ENCODE measurements around the gene SETD3. TPM values are rescaled to one million over a fixed set of nuclear protein-coding genes. Genes with fewer than 3 reads are reported as not detected.

The SETD3 gene
- polyA plus RNA-seq, 1 donor (not counting 4 experiments of a cell fraction or from before 2014, with no cell fraction given) = 48.1 TPM

DNA sequence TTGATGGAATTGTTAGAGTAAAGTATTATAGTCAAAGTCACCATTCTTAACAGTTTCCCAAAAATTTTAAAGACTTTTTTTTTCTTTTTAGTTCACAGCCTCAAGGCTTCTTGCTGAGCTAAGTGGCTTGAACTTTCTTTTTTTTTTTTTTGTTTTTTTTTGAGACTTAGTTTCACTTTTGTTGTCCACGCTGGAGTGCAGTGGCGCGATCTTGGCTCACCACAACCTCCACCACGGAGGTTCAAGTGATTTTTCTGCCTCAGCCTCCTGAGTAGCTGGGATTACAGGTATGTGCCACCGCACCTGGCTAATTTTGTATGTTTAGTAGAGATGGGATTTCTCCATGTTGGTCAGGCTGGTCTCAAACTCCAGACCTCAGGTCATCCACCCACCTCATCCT, 92.8 kb downstream of the SETD3 start:
- Histone ChIP-seq H3K9ac (ENCODE audit: control insufficient read depth, extremely low read depth, insufficient read depth, low read length) (no peak overlapping the region), H4K20me1 (ENCODE audit: control insufficient read depth, extremely low read depth, insufficient read depth, low read length) (no peaks in the 10 kb centered on the region), H3K27ac (ENCODE audit: control insufficient read depth, insufficient read depth, low read length) (no peak overlapping the region), H3K79me2 (ENCODE audit: control insufficient read depth, insufficient read depth, low read length) (no peaks in the 10 kb centered on the region), H3K9me3 (ENCODE audit: control insufficient read depth, low read depth, low read length) (no peaks in the 10 kb centered on the region), H3K9me1 (ENCODE audit: control insufficient read depth, extremely low read depth, insufficient read depth, low read length) (no peaks in the 10 kb centered on the region), H3K4me2 (ENCODE audit: control insufficient read depth, extremely low read depth, insufficient read depth, low read depth, low read length) (no peak overlapping the region), H3K4me3 (ENCODE audit: control insufficient read depth in 2 of 3, extremely low read depth in 1 of 3, insufficient read depth in 2 of 3, low read depth in 1 of 3, low read length in 3 of 3) (no peak overlapping the region), H2AFZ (ENCODE audit: control insufficient read depth, low read length) (no peak overlapping the region), H3K36me3 (ENCODE audit: control insufficient read depth in 2 of 2, extremely low read depth in 1 of 2, insufficient read depth in 2 of 2, low read length in 2 of 2) (no peaks in the 10 kb centered on the region), H3K27me3 (ENCODE audit: control insufficient read depth, extremely low read depth, insufficient read depth, low read length) (peaks cover 26% of the 10 kb centered on the region), H3K4me1 (ENCODE audit: control insufficient read depth, extremely low read depth, insufficient read depth, low read length) (no peaks in the 10 kb centered on the region)
- dilution Hi-C loops (cut with MboI; ENCODE audit: extremely low pct_ligation_motif_present, low sequenced_read_pairs) = no loop called here
- no peak for TF ChIP-seq EZH2 (IDR thresholded peaks at IDR 0.05; ENCODE audit: low read length)
- TF ChIP-seq, protein P1, sequence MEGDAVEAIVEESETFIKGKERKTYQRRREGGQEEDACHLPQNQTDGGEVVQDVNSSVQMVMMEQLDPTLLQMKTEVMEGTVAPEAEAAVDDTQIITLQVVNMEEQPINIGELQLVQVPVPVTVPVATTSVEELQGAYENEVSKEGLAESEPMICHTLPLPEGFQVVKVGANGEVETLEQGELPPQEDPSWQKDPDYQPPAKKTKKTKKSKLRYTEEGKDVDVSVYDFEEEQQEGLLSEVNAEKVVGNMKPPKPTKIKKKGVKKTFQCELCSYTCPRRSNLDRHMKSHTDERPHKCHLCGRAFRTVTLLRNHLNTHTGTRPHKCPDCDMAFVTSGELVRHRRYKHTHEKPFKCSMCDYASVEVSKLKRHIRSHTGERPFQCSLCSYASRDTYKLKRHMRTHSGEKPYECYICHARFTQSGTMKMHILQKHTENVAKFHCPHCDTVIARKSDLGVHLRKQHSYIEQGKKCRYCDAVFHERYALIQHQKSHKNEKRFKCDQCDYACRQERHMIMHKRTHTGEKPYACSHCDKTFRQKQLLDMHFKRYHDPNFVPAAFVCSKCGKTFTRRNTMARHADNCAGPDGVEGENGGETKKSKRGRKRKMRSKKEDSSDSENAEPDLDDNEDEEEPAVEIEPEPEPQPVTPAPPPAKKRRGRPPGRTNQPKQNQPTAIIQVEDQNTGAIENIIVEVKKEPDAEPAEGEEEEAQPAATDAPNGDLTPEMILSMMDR (optimal IDR thresholded peaks at IDR 0.05 in 1 of 3, IDR thresholded peaks at IDR 0.05 in 1 of 3, conservative IDR thresholded peaks at IDR 0.05 in 1 of 3; ENCODE audit: extremely low read depth in 1 of 3, insufficient read depth in 2 of 3, low read length in 3 of 3) = no peak
- FAIRE-seq (no peak), DNase-seq (ENCODE audit: low read depth, low spot score) (no peak)

DNA sequence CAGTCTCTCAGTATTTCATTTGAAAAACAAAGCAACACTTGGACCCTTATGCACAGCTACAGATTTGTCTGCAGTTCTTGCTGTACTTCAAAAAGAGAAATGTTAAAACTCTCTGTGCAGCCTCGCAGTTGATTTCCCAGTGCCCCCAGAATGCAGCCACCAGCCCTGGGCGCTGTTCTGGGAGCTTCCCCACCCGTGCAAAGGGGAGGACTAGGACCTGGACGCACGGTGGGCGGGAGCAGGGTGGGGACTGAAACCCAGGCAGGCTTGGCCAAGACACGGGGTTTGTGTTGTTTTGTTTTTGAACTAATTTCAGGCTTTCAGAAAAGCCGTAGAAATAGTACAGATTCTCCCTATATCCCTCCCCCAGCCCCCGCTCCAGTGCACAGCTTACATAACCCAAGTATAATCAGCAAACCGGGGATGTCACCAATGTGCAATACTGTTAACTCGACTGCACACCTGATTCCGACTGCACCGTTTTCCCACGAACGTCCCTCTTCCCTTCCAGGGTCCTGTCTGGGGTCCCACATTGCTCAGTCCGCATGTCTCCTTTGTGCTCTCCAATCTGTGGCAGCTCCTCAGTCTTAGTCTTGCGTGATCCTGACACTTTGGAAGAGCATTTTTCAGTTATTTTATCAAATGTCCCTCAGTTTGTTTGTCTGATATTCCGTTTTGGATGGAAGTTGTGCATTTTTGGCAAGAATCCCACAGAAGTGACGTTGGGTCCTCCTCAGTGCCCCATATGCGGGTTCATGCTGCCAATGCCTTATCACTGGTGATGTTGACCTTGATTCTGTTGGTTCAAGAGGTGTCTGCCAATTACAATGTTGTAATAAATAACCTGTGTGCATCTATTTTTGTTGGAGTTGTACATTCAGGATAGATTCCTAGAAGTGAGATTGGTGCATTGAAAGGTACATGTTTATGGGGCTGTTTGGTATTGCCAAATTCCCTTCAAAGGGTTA, 95.9 kb downstream of the SETD3 start:
- Histone ChIP-seq H3K36me3 (ENCODE audit: control insufficient read depth in 2 of 2, extremely low read depth in 1 of 2, insufficient read depth in 2 of 2, low read length in 2 of 2) (no peaks in the 10 kb centered on the region), H3K9ac (ENCODE audit: control insufficient read depth, extremely low read depth, insufficient read depth, low read length) (no peak overlapping the region), H3K79me2 (ENCODE audit: control insufficient read depth, insufficient read depth, low read length) (no peaks in the 10 kb centered on the region), H3K9me1 (ENCODE audit: control insufficient read depth, extremely low read depth, insufficient read depth, low read length) (no peaks in the 10 kb centered on the region), H3K4me2 (ENCODE audit: control insufficient read depth, extremely low read depth, insufficient read depth, low read depth, low read length) (no peak overlapping the region), H3K27ac (ENCODE audit: control insufficient read depth, insufficient read depth, low read length) (no peak overlapping the region), H3K9me3 (ENCODE audit: control insufficient read depth, low read depth, low read length) (no peaks in the 10 kb centered on the region), H3K4me3 (ENCODE audit: control insufficient read depth in 2 of 3, extremely low read depth in 1 of 3, insufficient read depth in 2 of 3, low read depth in 1 of 3, low read length in 3 of 3) (no peak overlapping the region), H2AFZ (ENCODE audit: control insufficient read depth, low read length) (no peak overlapping the region), H3K4me1 (ENCODE audit: control insufficient read depth, extremely low read depth, insufficient read depth, low read length) (no peaks in the 10 kb centered on the region), H4K20me1 (ENCODE audit: control insufficient read depth, extremely low read depth, insufficient read depth, low read length) (no peaks in the 10 kb centered on the region), H3K27me3 (ENCODE audit: control insufficient read depth, extremely low read depth, insufficient read depth, low read length) (peaks cover 26% of the 10 kb centered on the region)
- dilution Hi-C loops (cut with MboI; ENCODE audit: extremely low pct_ligation_motif_present, low sequenced_read_pairs) = no loop called here
- no peak for FAIRE-seq
- DNase-seq (ENCODE audit: low read depth, low spot score) = no peak
- TF ChIP-seq, protein P1 (optimal IDR thresholded peaks at IDR 0.05 in 1 of 3, IDR thresholded peaks at IDR 0.05 in 1 of 3, conservative IDR thresholded peaks at IDR 0.05 in 1 of 3; ENCODE audit: extremely low read depth in 1 of 3, insufficient read depth in 2 of 3, low read length in 3 of 3) = no peak
- TF ChIP-seq EZH2 (IDR thresholded peaks at IDR 0.05; ENCODE audit: low read length) = no peak

Measured in keratinocyte (primary cell).